ENCODE results near the gene CDC27.

The CDC27 gene

DNA sequence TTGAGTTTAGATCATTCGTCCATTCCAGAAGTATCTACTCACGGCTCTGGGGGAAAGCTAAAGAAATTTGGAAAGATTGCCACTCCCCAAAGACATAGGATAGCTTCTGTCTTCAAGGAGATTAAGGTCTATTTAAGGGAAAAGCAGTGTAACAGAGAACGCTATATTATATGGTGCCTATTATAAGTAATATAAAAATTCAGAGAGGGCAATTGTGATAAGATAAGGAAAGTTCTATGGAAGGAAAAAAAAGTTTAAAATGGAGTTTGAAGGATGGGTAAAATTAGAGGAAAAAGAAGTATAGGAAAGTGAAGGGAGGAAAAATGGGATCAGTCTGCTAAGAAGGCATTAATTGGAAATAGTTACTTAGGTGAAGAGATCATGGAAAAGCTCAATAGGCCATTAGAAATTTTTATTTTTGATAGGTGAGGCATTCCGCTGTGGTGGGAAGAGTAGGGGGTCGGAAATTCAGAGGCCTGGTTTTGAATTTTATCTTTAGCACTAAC lies 690 bp upstream of the CDC27 start:
- TF ChIP-seq POLR2AphosphoS5 (IDR thresholded peaks at IDR 0.05; ENCODE audit: low read depth, low read length): no peak
- no peak for TF ChIP-seq REST (IDR thresholded peaks at IDR 0.05; ENCODE audit: insufficient read depth in 1 of 2, low read depth in 2 of 2, low read length in 2 of 2)
- TF ChIP-seq TAF1 (IDR thresholded peaks at IDR 0.05; ENCODE audit: borderline replicate concordance, insufficient read depth, low read length): no peak
- no peak for TF ChIP-seq SIN3A (IDR thresholded peaks at IDR 0.05; ENCODE audit: borderline replicate concordance, insufficient read depth, low read length)
- no peak for TF ChIP-seq FOXP2 (optimal IDR thresholded peaks at IDR 0.05; ENCODE audit: borderline replicate concordance, extremely low read depth, extremely low read length, insufficient read depth)

GRCh38 chr17:47188271-47188875 lies 722 bp downstream of the CDC27 start:
- TF ChIP-seq REST (IDR thresholded peaks at IDR 0.05; ENCODE audit: insufficient read depth in 1 of 2, low read depth in 2 of 2, low read length in 2 of 2) (no peak), SIN3A (IDR thresholded peaks at IDR 0.05; ENCODE audit: borderline replicate concordance, insufficient read depth, low read length) (peak; percentile 43; the same call in 1 of the 2 replicates)

- TF ChIP-seq POLR2AphosphoS5 (IDR thresholded peaks at IDR 0.05; ENCODE audit: low read depth, low read length) (no peak), TAF1 (IDR thresholded peaks at IDR 0.05; ENCODE audit: borderline replicate concordance, insufficient read depth, low read length) (no peak), FOXP2 (optimal IDR thresholded peaks at IDR 0.05; ENCODE audit: borderline replicate concordance, extremely low read depth, extremely low read length, insufficient read depth) (no peak), SIN3A (IDR thresholded peaks at IDR 0.05; ENCODE audit: borderline replicate concordance, insufficient read depth, low read length) (no peak), REST (IDR thresholded peaks at IDR 0.05; ENCODE audit: insufficient read depth in 1 of 2, low read depth in 2 of 2, low read length in 2 of 2) (no peak)
Measured at GRCh38 chr17:47184681-47185080, 4.4 kb downstream of the CDC27 start.

GRCh38 chr17:47180337-47180736 lies 8.8 kb downstream of the CDC27 start:
- TF ChIP-seq SIN3A (IDR thresholded peaks at IDR 0.05; ENCODE audit: borderline replicate concordance, insufficient read depth, low read length) (no peak), TAF1 (IDR thresholded peaks at IDR 0.05; ENCODE audit: borderline replicate concordance, insufficient read depth, low read length) (no peak), REST (IDR thresholded peaks at IDR 0.05; ENCODE audit: insufficient read depth in 1 of 2, low read depth in 2 of 2, low read length in 2 of 2) (no peak), POLR2AphosphoS5 (IDR thresholded peaks at IDR 0.05; ENCODE audit: low read depth, low read length) (no peak), FOXP2 (optimal IDR thresholded peaks at IDR 0.05; ENCODE audit: borderline replicate concordance, extremely low read depth, extremely low read length, insufficient read depth) (no peak)

GRCh38 chr17:47179141-47179540 lies 10.0 kb downstream of the CDC27 start:
- TF ChIP-seq FOXP2 (optimal IDR thresholded peaks at IDR 0.05; ENCODE audit: borderline replicate concordance, extremely low read depth, extremely low read length, insufficient read depth) (no peak), POLR2AphosphoS5 (IDR thresholded peaks at IDR 0.05; ENCODE audit: low read depth, low read length) (no peak), REST (IDR thresholded peaks at IDR 0.05; ENCODE audit: insufficient read depth in 1 of 2, low read depth in 2 of 2, low read length in 2 of 2) (no peak), TAF1 (IDR thresholded peaks at IDR 0.05; ENCODE audit: borderline replicate concordance, insufficient read depth, low read length) (no peak), SIN3A (IDR thresholded peaks at IDR 0.05; ENCODE audit: borderline replicate concordance, insufficient read depth, low read length) (no peak)
